Smooth muscle cell (in vitro differentiated cells): ENCODE results near the gene LHFPL3. TPM values are rescaled to one million over a fixed set of nuclear protein-coding genes. Genes with fewer than 3 reads are reported as not detected.

Experiments
- DNase-seq: peaks from one replicate; lab custom pipeline; 2025; ENCODE audit not compliant: unreplicated experiment; lab: John Stamatoyannopoulos, UW
- H2AFZ ChIP-seq: fragments of 200-600 bp; sonication (generic); 2 replicates; pipeline ENCODE4 v1.6.0; 2016; ENCODE audit warnings: antibody characterized with exemption, low read depth, mild to moderate bottlenecking
- H3F3A ChIP-seq: fragments of 200-600 bp; sonication (generic); 2 replicates; pipeline ENCODE4 v1.6.0; 2017; ENCODE audit warnings: antibody characterized with exemption, low read depth
- H3K27ac ChIP-seq: fragments of 200-600 bp; sonication (generic); 2 replicates; pipeline ENCODE4 v1.5.1; 2016; ENCODE audit warnings: low read depth, mild to moderate bottlenecking
- H3K27me3 ChIP-seq: fragments of 200-600 bp; sonication (generic); 2 replicates; pipeline ENCODE4 v1.6.1; 2016; ENCODE audit warnings: low read depth, mild to moderate bottlenecking
- H3K36me3 ChIP-seq: fragments of 200-600 bp; sonication (generic); 2 replicates; pipeline ENCODE4 v1.5.1; 2016; ENCODE audit warnings: low read depth
- H3K4me1 ChIP-seq: fragments of 200-600 bp; sonication (generic); 2 replicates; pipeline ENCODE4 v1.5.1; 2016; ENCODE audit warnings: low read depth
- H3K4me2 ChIP-seq: fragments of 200-600 bp; sonication (generic); 2 replicates; pipeline ENCODE4 v1.6.0; 2016; ENCODE audit warnings: mild to moderate bottlenecking
- H3K4me3 ChIP-seq: fragments of 200-600 bp; sonication (generic); 2 replicates; pipeline ENCODE4 v1.5.1; 2016; ENCODE audit warnings: mild to moderate bottlenecking
- H3K79me2 ChIP-seq: fragments of 200-600 bp; sonication (generic); 2 replicates; pipeline ENCODE4 v1.6.0; 2016; ENCODE audit warnings: low read depth, mild to moderate bottlenecking
- H3K9ac ChIP-seq: fragments of 200-600 bp; sonication (generic); 2 replicates; pipeline ENCODE4 v1.6.0; 2016; ENCODE audit warnings: low read depth
- H3K9me3 ChIP-seq: fragments of 200-600 bp; sonication (generic); replicated peaks from 2 replicates; pipeline ENCODE4 v1.5.1; 2016; ENCODE audit warnings: low read depth
- H4K20me1 ChIP-seq: fragments of 200-600 bp; sonication (generic); 2 replicates; pipeline ENCODE4 v1.6.0; 2016; ENCODE audit warnings: low read depth
- CTCF ChIP-seq: fragments of 200-600 bp; sonication (generic); IDR thresholded peaks from 2 replicates; pipeline ENCODE4 v1.5.1; 2017; ENCODE audit warnings: borderline replicate concordance, mild to moderate bottlenecking, antibody characterized with exemption; ENCODE audit not compliant: insufficient read depth, poor library complexity, severe bottlenecking
- WGBS: methylation state at CpG from one replicate; pipeline ENCODE4 v1.1.7; 2016; ENCODE audit warnings: low lambda C conversion rate; 5-methylcytosine and 5-hydroxymethylcytosine counted together
- polyA plus RNA-seq: library from polyadenylated mRNA; unstranded; fragments of >200 nt; fragmentation: Nextera tagmentation; extraction: Ambion mirVana; gene quantifications from 2 replicates; pipeline ENCODE4 v1.2.1, GENCODE V29; 2016
- total RNA-seq: library from RNA; depleted of rRNA; stranded (reverse); fragments of >200 nt; gene quantifications from 2 replicates; pipeline ENCODE4 v1.2.3, GENCODE V29; 2014

Gene LHFPL3
- total and polyA plus RNA-seq, 2 experiments from 2014 or later = not detected

DNA sequence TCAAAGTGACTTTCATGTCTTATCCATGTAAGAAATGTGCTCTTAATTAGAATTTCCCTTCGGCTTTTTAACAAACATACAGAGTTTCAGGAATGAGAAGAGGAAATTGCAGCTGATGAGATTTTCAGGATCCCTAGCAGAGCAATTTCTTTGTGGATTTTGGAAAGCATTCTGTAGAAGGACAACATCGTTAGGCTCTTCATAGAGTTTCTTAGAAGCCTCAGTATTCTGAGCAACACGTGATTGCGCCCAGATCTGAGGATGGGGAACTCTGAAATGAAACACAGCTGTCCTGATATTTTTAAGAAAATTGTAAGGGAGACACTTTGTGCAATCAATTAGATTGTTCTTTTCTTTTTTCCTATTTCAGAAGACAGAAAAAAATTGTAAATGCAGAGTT lies 85.8 kb downstream of the LHFPL3 start:
- H3K79me2 ChIP-seq = no peaks in the 10 kb centered on the region
- no peak overlapping the region for H2AFZ ChIP-seq
- H3K4me3 ChIP-seq = no peak overlapping the region
- no peaks in the 10 kb centered on the region for H3K9me3 ChIP-seq
- no peaks in the 10 kb centered on the region for H3F3A ChIP-seq
- H3K27ac ChIP-seq = no peak overlapping the region
- no peaks in the 10 kb centered on the region for H3K36me3 ChIP-seq
- H3K27me3 ChIP-seq = no peaks in the 10 kb centered on the region
- WGBS = 87% methylated on average over 4 of the region's 4 CpGs
- no peak for TF ChIP-seq CTCF
- no peaks in the 10 kb centered on the region for H3K4me1 ChIP-seq
- H4K20me1 ChIP-seq = no peaks in the 10 kb centered on the region
- no peak overlapping the region for H3K9ac ChIP-seq
- no peak overlapping the region for H3K4me2 ChIP-seq
- DNase-seq = no peak

- 69% methylated on average over 2 of the region's 2 CpGs for WGBS
- H2AFZ ChIP-seq = no peak overlapping the region
- no peak overlapping the region for H3K27ac ChIP-seq
- H3K4me3 ChIP-seq = no peak overlapping the region
- no peak for DNase-seq
- no peaks in the 10 kb centered on the region for H4K20me1 ChIP-seq
- TF ChIP-seq CTCF = no peak
- no peaks in the 10 kb centered on the region for H3K9me3 ChIP-seq
- no peaks in the 10 kb centered on the region for H3K79me2 ChIP-seq
- no peaks in the 10 kb centered on the region for H3F3A ChIP-seq
- H3K4me2 ChIP-seq = no peak overlapping the region
- H3K27me3 ChIP-seq = no peaks in the 10 kb centered on the region
- H3K9ac ChIP-seq = no peak overlapping the region
- H3K36me3 ChIP-seq = no peaks in the 10 kb centered on the region
- H3K4me1 ChIP-seq = no peaks in the 10 kb centered on the region
Measured at GRCh38 chr7:104415700-104416099, 87.3 kb downstream of the LHFPL3 start.

DNA sequence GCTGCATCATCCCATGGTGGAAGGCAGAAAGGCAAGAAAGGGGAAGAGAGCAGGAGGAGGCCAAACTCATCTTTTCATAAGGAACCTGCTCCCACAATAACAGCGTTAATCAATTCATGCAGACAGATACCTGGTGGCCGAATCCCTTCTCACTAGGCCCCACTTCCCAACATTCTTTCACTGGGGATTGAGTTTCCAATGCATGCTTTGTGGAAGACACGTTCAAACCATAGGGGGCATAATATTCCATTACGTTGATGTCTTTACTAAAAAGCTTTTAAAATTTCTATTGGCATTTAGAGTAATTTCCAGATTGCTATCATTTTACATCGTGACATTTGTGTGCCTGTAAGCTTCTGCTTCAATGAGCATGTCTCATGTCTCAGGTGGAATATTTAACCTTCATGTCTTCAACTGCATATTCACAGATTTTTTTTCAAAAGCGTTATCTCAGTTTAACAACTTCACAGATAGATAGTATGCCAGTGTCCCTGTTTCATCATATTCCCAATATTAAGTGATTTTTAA lies 88.5 kb downstream of the LHFPL3 start:
- no peaks in the 10 kb centered on the region for H3K79me2 ChIP-seq
- WGBS = 83% methylated on average over 6 of the region's 6 CpGs
- no peak for DNase-seq

More for the DNA sequence above, 88.5 kb downstream of the LHFPL3 start:
- H4K20me1 ChIP-seq = no peaks in the 10 kb centered on the region
- TF ChIP-seq CTCF = no peak
- no peaks in the 10 kb centered on the region for H3K36me3 ChIP-seq
- H3K9ac ChIP-seq = no peak overlapping the region
- H3K9me3 ChIP-seq = no peaks in the 10 kb centered on the region
- no peaks in the 10 kb centered on the region for H3F3A ChIP-seq
- H2AFZ ChIP-seq = no peak overlapping the region
- H3K4me2 ChIP-seq = no peak overlapping the region
- no peak overlapping the region for H3K27ac ChIP-seq
- no peak overlapping the region for H3K4me3 ChIP-seq
- no peaks in the 10 kb centered on the region for H3K4me1 ChIP-seq
- no peaks in the 10 kb centered on the region for H3K27me3 ChIP-seq
